RWPE1 (cell line): Measurements from ENCODE around the gene FREY1.

Experiments
- CTCF ChIA-PET: fragments of 350-600 bp; sonication (Branson Sonifier 250); formaldehyde crosslinking; extraction: SDS; loops from one replicate; lab custom pipeline; 2021; lab: Yijun Ruan, JAX
- POLR2A ChIA-PET: fragments of 400-600 bp; formaldehyde crosslinking; extraction: SDS; loops from one replicate; lab custom pipeline; 2020; ENCODE audit warnings: antibody characterized with exemption; ENCODE audit not compliant: low non-redundant PET; lab: Yijun Ruan, JAX
- DNase-seq: peaks from one replicate; pipeline ENCODE4 v3.0.0; 2012; ENCODE audit warnings: low spot score
- H3K27ac ChIP-seq: fragments of 450-650 bp; 2 replicates; pipeline ENCODE4 v1.5.1; 2017
- TF ChIP-seq, protein P1 (sequence below): fragments of 450-650 bp; conservative IDR thresholded peaks from 2 replicates; pipeline ENCODE4 v1.5.1; 2017; ENCODE audit warnings: low read depth, mild to moderate bottlenecking

The FREY1 gene

GRCh38 chr11:45941285-45941684 is 34.2 kb upstream of the FREY1 start:
- TF ChIP-seq, protein P1, sequence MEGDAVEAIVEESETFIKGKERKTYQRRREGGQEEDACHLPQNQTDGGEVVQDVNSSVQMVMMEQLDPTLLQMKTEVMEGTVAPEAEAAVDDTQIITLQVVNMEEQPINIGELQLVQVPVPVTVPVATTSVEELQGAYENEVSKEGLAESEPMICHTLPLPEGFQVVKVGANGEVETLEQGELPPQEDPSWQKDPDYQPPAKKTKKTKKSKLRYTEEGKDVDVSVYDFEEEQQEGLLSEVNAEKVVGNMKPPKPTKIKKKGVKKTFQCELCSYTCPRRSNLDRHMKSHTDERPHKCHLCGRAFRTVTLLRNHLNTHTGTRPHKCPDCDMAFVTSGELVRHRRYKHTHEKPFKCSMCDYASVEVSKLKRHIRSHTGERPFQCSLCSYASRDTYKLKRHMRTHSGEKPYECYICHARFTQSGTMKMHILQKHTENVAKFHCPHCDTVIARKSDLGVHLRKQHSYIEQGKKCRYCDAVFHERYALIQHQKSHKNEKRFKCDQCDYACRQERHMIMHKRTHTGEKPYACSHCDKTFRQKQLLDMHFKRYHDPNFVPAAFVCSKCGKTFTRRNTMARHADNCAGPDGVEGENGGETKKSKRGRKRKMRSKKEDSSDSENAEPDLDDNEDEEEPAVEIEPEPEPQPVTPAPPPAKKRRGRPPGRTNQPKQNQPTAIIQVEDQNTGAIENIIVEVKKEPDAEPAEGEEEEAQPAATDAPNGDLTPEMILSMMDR, result no peak
- POLR2A ChIA-PET, result no interaction called here
- DNase-seq, result no peak
- no peak overlapping the region for H3K27ac ChIP-seq
- CTCF ChIA-PET, result interaction anchor here (0.6 kb wide), 1 partner anchor 450 kb away, joined by 3 read pairs; the partner anchor contains the start of gene CHRM4

DNA sequence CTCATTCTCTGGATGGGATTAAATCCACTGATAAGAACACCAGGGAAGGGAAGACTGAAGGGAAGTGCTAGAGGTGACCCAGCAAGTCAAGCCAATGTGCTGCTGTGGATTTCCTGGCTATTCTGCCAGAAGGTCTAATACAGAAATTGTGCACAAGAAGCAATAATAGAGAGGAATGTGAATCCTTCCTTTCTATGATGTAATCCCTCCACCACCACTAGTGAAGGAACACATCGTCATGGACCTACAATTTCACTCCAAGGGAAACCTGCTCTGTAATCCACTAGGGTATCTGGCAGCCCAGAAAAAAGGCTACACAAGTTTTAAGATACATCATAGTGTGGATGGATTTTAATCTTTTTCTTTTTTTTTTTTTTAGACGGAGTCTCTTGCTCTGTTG is 32.8 kb upstream of the FREY1 start:
- no peak overlapping the region for H3K27ac ChIP-seq
- TF ChIP-seq, protein P1, result no peak
- POLR2A ChIA-PET, result no interaction called here
- DNase-seq, result no peak
- CTCF ChIA-PET, result interaction anchor here (0.6 kb wide), 2 partner anchors 25 to 825 kb away, joined by 3 to 4 read pairs; no protein-coding TSS in a partner anchor

GRCh38 chr11:45937916-45938315 is 30.8 kb upstream of the FREY1 start:
- POLR2A ChIA-PET, result no interaction called here
- no peak for DNase-seq
- CTCF ChIA-PET, result no interaction called here
- TF ChIP-seq, protein P1, result no peak
- H3K27ac ChIP-seq, result no peak overlapping the region

DNA sequence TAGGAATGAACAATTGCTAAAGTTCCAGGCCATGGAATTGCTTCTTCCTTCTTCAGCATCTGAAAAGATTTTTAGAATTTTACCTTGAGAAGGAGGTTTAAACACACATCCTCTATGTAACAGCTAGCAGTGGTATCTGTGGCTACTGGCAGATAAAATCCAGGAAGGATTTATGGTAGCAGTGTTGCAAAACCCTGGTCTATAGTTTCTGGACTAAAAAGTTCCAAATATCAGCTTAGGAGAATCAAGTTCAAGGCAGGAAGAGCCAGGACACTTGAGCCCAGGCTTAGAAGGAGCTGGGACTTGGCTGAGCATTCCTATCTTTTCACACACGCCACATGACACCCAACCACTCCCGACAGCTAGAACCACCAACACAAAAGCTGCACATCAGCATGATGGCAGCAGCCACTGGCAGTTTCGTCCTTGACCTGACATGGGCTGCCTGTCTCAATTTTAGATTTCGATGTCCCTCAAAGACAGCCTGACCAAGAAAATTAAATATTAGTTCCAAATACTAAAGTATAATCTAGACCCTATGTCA is 29.5 kb upstream of the FREY1 start:
- TF ChIP-seq, protein P1, result no peak
- no peak for DNase-seq
- H3K27ac ChIP-seq, result peak overlapping the region; percentile 42; the same call in 1 of the 2 replicates
- ChIA-PET POLR2A (no interaction called here), CTCF (no interaction called here)

GRCh38 chr11:45935349-45936064 is 28.4 kb upstream of the FREY1 start:
- DNase-seq, result no peak
- H3K27ac ChIP-seq, result peak overlapping the region; percentile 82
- POLR2A ChIA-PET, result no interaction called here
- CTCF ChIA-PET, result interaction anchor here (0.6 kb wide), 1 partner anchor 39 kb away, joined by 5 read pairs; no protein-coding TSS in a partner anchor
- TF ChIP-seq, protein P1, result no peak

DNA sequence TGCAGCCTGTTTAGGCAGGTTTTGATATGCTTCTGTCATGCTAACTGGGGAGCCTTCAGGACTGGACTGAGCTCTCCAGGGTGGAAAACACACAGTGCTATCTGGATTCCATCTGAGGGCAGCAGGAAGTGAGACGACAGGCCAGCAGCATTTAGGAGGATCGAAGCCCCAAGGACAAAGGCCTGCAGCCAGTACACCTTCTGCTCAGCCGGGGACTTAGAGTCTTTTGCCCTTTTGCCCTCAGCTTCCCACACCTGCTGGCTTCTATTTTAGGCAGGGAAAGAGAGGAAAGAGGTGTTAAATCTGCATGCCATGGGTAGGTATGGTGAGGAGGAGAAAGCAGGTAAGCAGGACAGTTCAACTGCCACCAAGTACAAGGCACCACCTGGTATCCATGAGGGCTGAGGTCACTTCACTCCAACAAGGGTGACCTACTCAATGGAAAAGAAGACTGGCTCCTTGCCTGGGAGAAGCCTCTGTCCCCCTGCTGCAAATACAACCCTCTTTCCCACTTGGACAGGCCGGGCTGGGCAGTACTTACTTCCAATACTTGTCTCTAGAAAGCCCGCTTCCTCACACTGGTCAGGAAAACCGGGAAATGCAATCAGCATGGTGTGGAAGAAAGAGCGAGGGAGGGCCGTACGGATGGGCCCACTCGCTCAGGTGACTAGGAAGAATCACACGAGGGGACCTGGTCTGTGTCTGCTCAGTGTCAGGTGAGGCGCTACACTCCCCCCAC is 27.7 kb upstream of the FREY1 start:
- CTCF ChIA-PET, result interaction anchor here (0.6 kb wide), 1 partner anchor 87 kb away, joined by 3 read pairs; the partner anchor contains the start of gene CRY2
- no peak for DNase-seq
- POLR2A ChIA-PET, result interaction anchor here (0.6 kb wide), 1 partner anchor 23 kb away, joined by 3 read pairs; no protein-coding TSS in a partner anchor
- H3K27ac ChIP-seq, result peak overlapping the region; percentile 82
- TF ChIP-seq, protein P1, result no peak
